Measurements from ENCODE around the gene ZACN.

ZACN gene

GRCh38 chr17:76103274-76104139 lies 24.5 kb downstream of the ZACN start, which contains the start of gene EXOC7:
TSS of gene EXOC7 (minus strand) at chr17:76103787. CDS start at chr17:76103692, 95 bp downstream.
- DNase-seq (ENCODE audit: low read depth): peak; percentile 91

GRCh38 chr17:76104140-76104895 lies 25.3 kb downstream of the ZACN start:
- DNase-seq (ENCODE audit: low read depth): no peak

- DNase-seq (ENCODE audit: low read depth): no peak
These were observed 25.9 kb downstream of the ZACN start for GRCh38 chr17:76104896-76105231.

GRCh38 chr17:76106703-76107102 lies 27.7 kb downstream of the ZACN start:
- no peak for DNase-seq (ENCODE audit: low read depth)

- DNase-seq (ENCODE audit: low read depth): no peak
These were observed 28.5 kb downstream of the ZACN start for GRCh38 chr17:76107509-76107908.

- DNase-seq (ENCODE audit: low read depth): no peak
These were observed 33.0 kb downstream of the ZACN start for GRCh38 chr17:76111956-76112355.

- no peak for DNase-seq (ENCODE audit: low read depth)
These were observed 36.3 kb downstream of the ZACN start for GRCh38 chr17:76115138-76115754.

GRCh38 chr17:76119409-76120371 lies 40.7 kb downstream of the ZACN start:
- no peak for DNase-seq (ENCODE audit: low read depth)

- no peak for DNase-seq (ENCODE audit: low read depth)
These were observed 41.7 kb downstream of the ZACN start for GRCh38 chr17:76120658-76121008.

- DNase-seq (ENCODE audit: low read depth): no peak
These were observed 43.0 kb downstream of the ZACN start for GRCh38 chr17:76121932-76122430.

GRCh38 chr17:76122431-76123190 lies 43.6 kb downstream of the ZACN start:
- DNase-seq (ENCODE audit: low read depth): no peak

GRCh38 chr17:76123191-76123499 lies 44.2 kb downstream of the ZACN start:
- no peak for DNase-seq (ENCODE audit: low read depth)

- no peak for DNase-seq (ENCODE audit: low read depth)
These were observed 45.0 kb downstream of the ZACN start for GRCh38 chr17:76123749-76124581.

- no peak for DNase-seq (ENCODE audit: low read depth)
These were observed 45.8 kb downstream of the ZACN start for GRCh38 chr17:76124582-76125390.

GRCh38 chr17:76125391-76125675 lies 46.4 kb downstream of the ZACN start:
- DNase-seq (ENCODE audit: low read depth): no peak

- no peak for DNase-seq (ENCODE audit: low read depth)
These were observed 46.9 kb downstream of the ZACN start for GRCh38 chr17:76125922-76126321.

GRCh38 chr17:76130473-76130872 lies 51.5 kb downstream of the ZACN start:
- no peak for DNase-seq (ENCODE audit: low read depth)

GRCh38 chr17:76131051-76131691 lies 52.2 kb downstream of the ZACN start:
- DNase-seq (ENCODE audit: low read depth): no peak

Measured in activated T-cell treated with anti-CD3 and anti-CD28 coated beads for 24 hours (primary cell).